ENCODE results near the gene PPP1R37. TPM values are rescaled to one million over a fixed set of nuclear protein-coding genes. Genes with fewer than 3 reads are reported as not detected.

The PPP1R37 gene
- total and polyA plus RNA-seq, 2 donors (not counting 1 experiment from before 2014, with no cell fraction given), result 20.7 to 28.1 TPM

- peaks cover 37% of the 10 kb centered on the region for H4K20me1 ChIP-seq (ENCODE audit: control insufficient read depth, insufficient read depth, low read length, poor library complexity, severe bottlenecking)
- H3K4me1 ChIP-seq (ENCODE audit: control insufficient read depth in 2 of 2, insufficient read depth in 2 of 2, low read length in 2 of 2), result peaks cover 42 to 57% of the 10 kb centered on the region in 2 donors
- ChIA-PET CTCF (interaction anchor here (0.9 to 2.4 kb wide), 5 partner anchors 11 to 19 kb away, joined by 3 to 8 read pairs (median 7); partner anchors contain the start of gene PPP1R37), POLR2A (interaction anchor here (0.7 to 4.1 kb wide), 4 partner anchors 14 to 114 kb away, joined by 3 to 28 read pairs (median 10); partner anchors contain the start of genes BLOC1S3, PPP1R37 and TRAPPC6A)
- H3K9ac ChIP-seq (ENCODE audit: low read length), result peak overlapping the region; percentile 92
- H3K27me3 Mint-ChIP-seq, result no peaks in the 10 kb centered on the region
- peak overlapping the region; percentile 94 for H3K27ac Mint-ChIP-seq
- 70% methylated on average over 4 of the region's 10 CpGs for WGBS (ENCODE audit: insufficient coverage)
- peak overlapping the region; percentile 95 for H2AFZ ChIP-seq (ENCODE audit: insufficient read depth, low read depth, low read length, poor library complexity, severe bottlenecking)
- no peaks in the 10 kb centered on the region for H3K9me3 ChIP-seq (ENCODE audit: control extremely low read depth in 1 of 3, control insufficient read depth in 2 of 3, insufficient read depth in 1 of 3, low read length in 2 of 3)
- TF ChIP-seq CTCF (IDR thresholded peaks at IDR 0.05) (no peak), EZH2 (IDR thresholded peaks at IDR 0.05; ENCODE audit: borderline replicate concordance, insufficient read depth, low read depth, low read length, poor library complexity, severe bottlenecking) (no peak)
- DNase-seq (no peak), ATAC-seq (ENCODE audit: low read depth) (no peak)
- H3K4me1 Mint-ChIP-seq, result peaks cover 54% of the 10 kb centered on the region
- intact Hi-C loops (cut with micrococcal nuclease), result loop anchor here (1.0 to 5.0 kb wide), 4 partner anchors 13 to 326 kb away; partner anchors contain the start of gene CLASRP
- H3K4me3 Mint-ChIP-seq, result peak overlapping the region; percentile 98
- peak overlapping the region; percentile 62 to 92 for H3K27ac ChIP-seq (ENCODE audit: low read length in 2 of 2)
- H3K36me3 ChIP-seq (replicated peaks in 1 of 2; ENCODE audit: control extremely low read depth in 1 of 2, control insufficient read depth in 1 of 2, extremely low read depth in 1 of 2, insufficient read depth in 2 of 2, low read length in 1 of 2), result peaks cover 0 to 28% of the 10 kb centered on the region in 2 experiments
- H3K4me2 ChIP-seq (replicated peaks; ENCODE audit: low read depth, low read length, poor library complexity, severe bottlenecking), result peak overlapping the region; percentile 92
- no peaks in the 10 kb centered on the region for H3K9me3 Mint-ChIP-seq (ENCODE audit: insufficient read depth)
- H3K27me3 ChIP-seq (replicated peaks in 1 of 4; ENCODE audit: control extremely low read depth in 1 of 4, control insufficient read depth in 3 of 4, insufficient read depth in 4 of 4, low read length in 3 of 4), result no peaks in the 10 kb centered on the region
- H3K79me2 ChIP-seq (ENCODE audit: control insufficient read depth, insufficient read depth, low read length), result peaks cover 88% of the 10 kb centered on the region
- H3K4me3 ChIP-seq (ENCODE audit: control extremely low read depth in 1 of 5, extremely low read depth in 1 of 5, insufficient read depth in 1 of 5, low read depth in 2 of 5, low read length in 4 of 5), result peak overlapping the region in 4 of 5 experiments; percentile 71 to 98 (median 84)
Observed at GRCh38 chr19:45078390-45079062, 14.5 kb upstream of the PPP1R37 start.
